22Rv1 (cell line): ENCODE data around the gene CNTN4.

Experiments
- CTCF ChIP-seq: fragments of 450-650 bp; IDR thresholded peaks from 2 replicates; pipeline ENCODE4 v1.5.1; 2017; ENCODE audit warnings: mild to moderate bottlenecking
- ZFX ChIP-seq: fragments of 450-650 bp; IDR thresholded peaks from 2 replicates; pipeline ENCODE4 v1.6.1; 2017; ENCODE audit warnings: antibody characterized with exemption, borderline replicate concordance

- TF ChIP-seq CTCF (no peak), ZFX (no peak)
These were observed 885.6 kb downstream of the CNTN4 start for GRCh38 chr3:2984005-2984830.
